IPS-18a (cell line): Measurements from ENCODE around the gene TNIK.

Experiments
- H3K27ac ChIP-seq: one replicate; pipeline ENCODE4 v1.5.1; 2013; ENCODE audit warnings: low read length
- H3K27me3 ChIP-seq: one replicate; pipeline ENCODE4 v1.6.1; 2013; ENCODE audit warnings: mild to moderate bottlenecking, low read length; ENCODE audit not compliant: control insufficient read depth, insufficient read depth
- H3K36me3 ChIP-seq: one replicate; pipeline ENCODE4 v1.6.1; 2013; ENCODE audit warnings: low read depth, low read length; ENCODE audit not compliant: control insufficient read depth
- H3K4me1 ChIP-seq: one replicate; pipeline ENCODE4 v1.6.1; 2013; ENCODE audit warnings: low read depth, low read length; ENCODE audit not compliant: control insufficient read depth
- H3K4me3 ChIP-seq: one replicate; pipeline ENCODE4 v1.5.1; 2013; ENCODE audit warnings: low read length
- H3K9ac ChIP-seq: one replicate; pipeline ENCODE4 v1.6.1; 2013; ENCODE audit warnings: mild to moderate bottlenecking, low read length, moderate library complexity
- H3K9me3 ChIP-seq: one replicate; pipeline ENCODE4 v1.6.1; 2013; ENCODE audit warnings: low read depth, low read length; ENCODE audit not compliant: control insufficient read depth

TNIK gene

DNA sequence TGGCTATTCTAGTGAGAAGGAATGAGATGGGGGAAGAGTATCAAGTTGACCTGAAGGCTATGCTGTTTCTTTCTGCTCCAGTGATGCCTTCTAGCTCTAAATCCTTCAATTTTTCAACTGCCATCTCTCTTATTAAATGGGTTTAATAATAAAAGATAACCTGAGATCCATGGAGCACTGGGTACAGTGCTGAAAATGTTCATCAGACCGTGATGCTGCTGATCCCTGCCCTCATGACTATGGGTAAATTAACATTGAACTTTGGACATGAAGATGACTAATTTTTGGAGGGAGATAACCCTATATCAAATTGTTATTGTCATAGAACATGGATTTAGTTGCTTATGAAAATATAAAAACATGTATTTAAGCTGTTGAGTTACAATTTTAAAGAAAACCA lies 406.0 kb downstream of the TNIK start:
- Histone ChIP-seq H3K36me3 (no peaks in the 10 kb centered on the region), H3K27me3 (no peaks in the 10 kb centered on the region), H3K9me3 (no peaks in the 10 kb centered on the region), H3K4me3 (no peak overlapping the region), H3K27ac (no peak overlapping the region), H3K9ac (no peak overlapping the region), H3K4me1 (no peaks in the 10 kb centered on the region)

- H3K27ac ChIP-seq: no peak overlapping the region
- H3K27me3 ChIP-seq: no peaks in the 10 kb centered on the region
Observed at GRCh38 chr3:171049861-171050444, 410.3 kb downstream of the TNIK start.

DNA sequence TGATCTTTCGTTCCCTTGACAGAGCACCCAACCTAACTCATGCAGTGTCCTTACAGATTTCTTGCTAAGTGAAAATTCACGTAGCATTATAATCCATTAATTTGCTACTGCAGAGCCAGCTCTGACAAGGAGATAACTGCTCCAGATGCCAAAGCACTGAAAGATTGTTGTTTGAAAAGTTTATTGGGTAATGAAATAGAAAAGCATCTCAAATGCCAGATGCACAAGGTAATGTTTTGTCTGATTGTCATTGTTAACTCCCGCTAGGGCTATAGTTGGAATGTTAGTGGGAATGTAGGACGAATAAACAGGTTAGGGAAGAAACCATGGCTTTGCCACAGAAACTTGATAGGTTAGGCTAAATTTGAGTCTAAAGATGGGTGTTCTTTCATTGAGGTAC lies 413.4 kb downstream of the TNIK start:
- Histone ChIP-seq H3K36me3 (no peaks in the 10 kb centered on the region), H3K27ac (no peak overlapping the region), H3K9me3 (no peaks in the 10 kb centered on the region), H3K4me3 (no peak overlapping the region), H3K4me1 (peaks cover 3% of the 10 kb centered on the region), H3K27me3 (no peaks in the 10 kb centered on the region), H3K9ac (no peak overlapping the region)

More at GRCh38 chr3:171049861-171050444, 410.3 kb downstream of the TNIK start:
- no peaks in the 10 kb centered on the region for H3K36me3 ChIP-seq
- H3K4me1 ChIP-seq: no peaks in the 10 kb centered on the region
- H3K4me3 ChIP-seq: no peak overlapping the region
- H3K9ac ChIP-seq: no peak overlapping the region
- no peaks in the 10 kb centered on the region for H3K9me3 ChIP-seq

DNA sequence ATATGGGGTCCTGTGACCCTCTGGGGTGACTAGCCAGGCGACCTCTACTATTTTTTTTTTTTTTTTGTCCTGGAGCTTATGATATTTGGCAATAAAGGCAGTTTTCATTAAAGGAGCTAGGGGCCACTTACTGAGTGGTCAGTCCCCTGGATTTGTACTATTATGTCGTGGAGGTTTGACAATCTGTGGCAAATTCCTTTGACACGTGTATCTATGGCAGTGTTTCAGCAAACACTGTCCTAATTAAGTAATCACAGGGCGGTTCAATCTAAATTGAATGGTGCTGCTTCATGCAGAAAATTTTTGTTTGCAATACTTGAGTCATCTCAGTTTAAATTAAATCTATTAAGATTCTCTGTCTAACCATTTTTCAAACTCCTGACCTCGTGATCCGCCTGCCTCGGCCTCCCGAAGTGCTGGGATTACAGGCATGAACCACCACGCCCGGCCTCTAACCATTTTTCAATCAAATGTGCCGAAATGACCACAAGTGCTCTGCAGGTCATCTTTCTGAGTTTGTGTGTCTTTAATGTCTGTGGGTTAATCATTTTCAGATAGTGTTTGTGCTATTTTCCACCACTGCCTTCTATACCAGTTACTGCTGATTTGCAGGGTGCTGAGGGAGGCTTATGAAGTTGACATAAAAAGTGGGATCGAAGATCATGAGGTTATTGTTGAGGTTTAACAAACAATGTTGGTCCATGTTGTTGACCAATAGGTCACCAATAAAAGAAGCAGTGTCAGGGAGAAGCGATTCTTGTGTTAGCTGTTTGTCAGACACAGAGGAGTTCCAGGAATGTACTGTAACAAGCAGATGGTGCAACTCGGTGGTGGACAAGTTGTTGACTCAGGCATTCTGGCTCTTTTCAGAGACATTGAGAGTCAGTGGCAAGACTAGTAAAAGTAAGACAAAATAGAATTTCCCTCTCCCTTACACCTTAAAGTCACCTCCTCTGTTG lies 415.1 kb downstream of the TNIK start:
- no peaks in the 10 kb centered on the region for H3K27me3 ChIP-seq
- no peaks in the 10 kb centered on the region for H3K9me3 ChIP-seq
- peaks cover 3% of the 10 kb centered on the region for H3K4me1 ChIP-seq
- no peak overlapping the region for H3K4me3 ChIP-seq
- H3K27ac ChIP-seq: no peak overlapping the region
- H3K9ac ChIP-seq: no peak overlapping the region
- no peaks in the 10 kb centered on the region for H3K36me3 ChIP-seq

DNA sequence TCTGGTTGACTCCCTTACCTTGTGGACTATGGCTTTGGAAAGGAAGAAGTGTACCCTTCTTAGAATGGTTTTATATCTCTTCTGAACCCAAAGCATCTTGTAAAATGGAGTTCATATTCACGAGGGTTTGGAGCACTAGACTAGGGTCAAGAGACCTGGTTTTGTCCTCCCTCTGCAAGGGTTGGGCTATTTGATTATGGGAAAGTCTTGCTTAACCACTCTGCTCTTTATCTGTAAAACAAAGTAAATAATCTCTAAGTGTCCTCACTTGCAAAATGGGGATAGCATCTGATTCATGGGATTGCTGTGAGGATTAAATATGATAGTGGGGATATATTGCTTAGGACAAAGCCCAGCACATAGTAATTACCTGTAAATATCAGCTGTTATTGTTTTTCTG lies 415.8 kb downstream of the TNIK start:
- peaks cover 3% of the 10 kb centered on the region for H3K4me1 ChIP-seq
- H3K9me3 ChIP-seq: no peaks in the 10 kb centered on the region
- no peaks in the 10 kb centered on the region for H3K27me3 ChIP-seq
- no peaks in the 10 kb centered on the region for H3K36me3 ChIP-seq
- no peak overlapping the region for H3K27ac ChIP-seq
- no peak overlapping the region for H3K9ac ChIP-seq
- H3K4me3 ChIP-seq: no peak overlapping the region

DNA sequence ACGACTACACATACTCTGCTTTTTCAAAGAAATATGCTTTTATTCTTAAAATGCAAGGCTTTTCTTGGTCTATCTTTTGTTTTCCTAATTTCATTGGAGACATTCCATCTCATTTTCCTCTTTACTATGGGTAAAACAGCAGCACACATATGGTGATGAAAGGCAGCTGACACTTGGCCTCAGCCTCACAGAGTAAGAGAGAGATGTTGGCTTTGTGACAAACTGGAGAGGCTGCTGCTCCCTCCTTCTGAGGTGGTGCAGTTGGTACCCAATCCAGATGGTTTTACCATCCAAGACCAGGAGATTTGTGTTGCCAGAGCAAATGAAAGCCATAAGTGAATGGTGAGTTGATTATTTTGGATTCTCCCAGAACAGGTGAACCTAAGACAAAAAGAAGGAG lies 420.5 kb downstream of the TNIK start:
- Histone ChIP-seq H3K4me1 (peaks cover 3% of the 10 kb centered on the region), H3K9ac (no peak overlapping the region), H3K27me3 (no peaks in the 10 kb centered on the region), H3K4me3 (no peak overlapping the region), H3K36me3 (no peaks in the 10 kb centered on the region), H3K9me3 (no peaks in the 10 kb centered on the region), H3K27ac (no peak overlapping the region)

GRCh38 chr3:171038342-171038741 lies 421.9 kb downstream of the TNIK start:
- H3K4me1 ChIP-seq: peaks cover 3% of the 10 kb centered on the region
- no peaks in the 10 kb centered on the region for H3K36me3 ChIP-seq
- no peaks in the 10 kb centered on the region for H3K27me3 ChIP-seq
- no peak overlapping the region for H3K9ac ChIP-seq
- no peaks in the 10 kb centered on the region for H3K9me3 ChIP-seq
- no peak overlapping the region for H3K27ac ChIP-seq
- no peak overlapping the region for H3K4me3 ChIP-seq

- Histone ChIP-seq H3K27me3 (no peaks in the 10 kb centered on the region), H3K36me3 (no peaks in the 10 kb centered on the region), H3K27ac (no peak overlapping the region), H3K4me3 (no peak overlapping the region), H3K4me1 (no peaks in the 10 kb centered on the region), H3K9me3 (no peaks in the 10 kb centered on the region), H3K9ac (no peak overlapping the region)
Observed at GRCh38 chr3:171028779-171029232, 431.4 kb downstream of the TNIK start.

- Histone ChIP-seq H3K27me3 (no peaks in the 10 kb centered on the region), H3K27ac (no peak overlapping the region), H3K4me3 (no peak overlapping the region), H3K4me1 (no peaks in the 10 kb centered on the region), H3K9ac (no peak overlapping the region), H3K36me3 (no peaks in the 10 kb centered on the region), H3K9me3 (no peaks in the 10 kb centered on the region)
Observed at GRCh38 chr3:171028025-171028778, 432.0 kb downstream of the TNIK start.

GRCh38 chr3:171026597-171027293 lies 433.5 kb downstream of the TNIK start, which contains the start of gene SLC2A2:
Gene SLC2A2, minus strand, starts transcription at chr3:171026720. Its CDS starts 50 bp downstream, at chr3:171026670.
- no peak within 1 kb of the TSS for H3K4me3 ChIP-seq
- no peaks in the 10 kb centered on the region for H3K27me3 ChIP-seq
- H3K27ac ChIP-seq: no peak within 1 kb of the TSS
- H3K9ac ChIP-seq: no peak within 1 kb of the TSS
- H3K4me1 ChIP-seq: no peaks in the 10 kb centered on the region
- H3K9me3 ChIP-seq: no peaks in the 10 kb centered on the region
- H3K36me3 ChIP-seq: no peaks in the 10 kb centered on the region

GRCh38 chr3:171023566-171023965 lies 436.6 kb downstream of the TNIK start:
- Histone ChIP-seq H3K27ac (no peak overlapping the region), H3K27me3 (no peaks in the 10 kb centered on the region), H3K4me1 (no peaks in the 10 kb centered on the region), H3K9me3 (no peaks in the 10 kb centered on the region), H3K9ac (no peak overlapping the region), H3K36me3 (no peaks in the 10 kb centered on the region), H3K4me3 (no peak overlapping the region)
